OCI-LY7 (cell line): Measurements from ENCODE around the gene SPPL3.

Source experiments
- EZH2phosphoT487 ChIP-seq: fragments of 200-600 bp; sonication (generic); IDR thresholded peaks from 2 replicates; pipeline ENCODE4 v1.6.1; 2018; ENCODE audit warnings: low read depth, borderline replicate concordance, mild to moderate bottlenecking, mixed run types, antibody characterized with exemption, low read length, moderate library complexity, mixed read lengths
- TF ChIP-seq, protein P1 (sequence below): fragments of 200-600 bp; sonication (generic); conservative IDR thresholded peaks from 2 replicates; pipeline ENCODE4 v1.5.1; 2014; ENCODE audit warnings: mild to moderate bottlenecking, antibody characterized with exemption, low read length, moderate library complexity, mixed read lengths

DNA sequence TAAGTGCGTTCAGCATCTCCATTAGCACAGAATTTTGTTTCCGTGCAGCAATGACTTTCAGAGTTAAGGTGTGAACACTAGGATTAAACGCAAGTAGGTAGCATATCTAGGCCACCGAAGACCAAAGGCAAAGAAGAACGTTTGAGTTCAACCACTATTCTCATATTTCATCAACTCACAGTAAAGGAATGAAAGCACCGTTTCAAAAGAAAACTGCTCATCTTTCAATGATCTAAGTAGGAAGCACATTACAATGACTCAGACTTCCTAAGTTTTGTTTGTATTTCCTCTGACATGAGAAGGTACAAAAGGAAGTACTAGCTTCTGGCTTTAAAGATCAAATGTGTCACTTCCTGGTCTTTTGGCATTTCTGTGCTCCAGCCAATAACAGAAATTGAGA is 121.0 kb downstream of the SPPL3 start:
- TF ChIP-seq, protein P1, sequence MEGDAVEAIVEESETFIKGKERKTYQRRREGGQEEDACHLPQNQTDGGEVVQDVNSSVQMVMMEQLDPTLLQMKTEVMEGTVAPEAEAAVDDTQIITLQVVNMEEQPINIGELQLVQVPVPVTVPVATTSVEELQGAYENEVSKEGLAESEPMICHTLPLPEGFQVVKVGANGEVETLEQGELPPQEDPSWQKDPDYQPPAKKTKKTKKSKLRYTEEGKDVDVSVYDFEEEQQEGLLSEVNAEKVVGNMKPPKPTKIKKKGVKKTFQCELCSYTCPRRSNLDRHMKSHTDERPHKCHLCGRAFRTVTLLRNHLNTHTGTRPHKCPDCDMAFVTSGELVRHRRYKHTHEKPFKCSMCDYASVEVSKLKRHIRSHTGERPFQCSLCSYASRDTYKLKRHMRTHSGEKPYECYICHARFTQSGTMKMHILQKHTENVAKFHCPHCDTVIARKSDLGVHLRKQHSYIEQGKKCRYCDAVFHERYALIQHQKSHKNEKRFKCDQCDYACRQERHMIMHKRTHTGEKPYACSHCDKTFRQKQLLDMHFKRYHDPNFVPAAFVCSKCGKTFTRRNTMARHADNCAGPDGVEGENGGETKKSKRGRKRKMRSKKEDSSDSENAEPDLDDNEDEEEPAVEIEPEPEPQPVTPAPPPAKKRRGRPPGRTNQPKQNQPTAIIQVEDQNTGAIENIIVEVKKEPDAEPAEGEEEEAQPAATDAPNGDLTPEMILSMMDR, result no peak
- TF ChIP-seq EZH2phosphoT487, result no peak
